Articular chondrocyte of knee joint (primary cell): Measurements from ENCODE around the gene C7orf33. TPM values are rescaled to one million over a fixed set of nuclear protein-coding genes. Genes with fewer than 3 reads are reported as not detected.

Experiments
- total RNA-seq: library from RNA; depleted of rRNA; stranded (reverse); fragments of >200 nt; gene quantifications from 2 replicates; pipeline ENCODE4 v1.2.3, GENCODE V29; 2012

C7orf33 gene, protein sequence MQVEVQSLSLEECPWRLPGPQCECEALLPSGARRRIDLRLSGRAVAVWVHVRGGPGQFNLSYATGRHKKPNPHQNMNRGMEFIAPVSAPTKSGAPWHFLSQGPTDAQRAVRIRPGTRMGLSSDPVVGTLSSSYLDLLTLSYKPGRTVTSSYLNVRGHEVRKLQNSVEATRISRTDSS
- not detected in 2 replicates for total RNA-seq

DNA sequence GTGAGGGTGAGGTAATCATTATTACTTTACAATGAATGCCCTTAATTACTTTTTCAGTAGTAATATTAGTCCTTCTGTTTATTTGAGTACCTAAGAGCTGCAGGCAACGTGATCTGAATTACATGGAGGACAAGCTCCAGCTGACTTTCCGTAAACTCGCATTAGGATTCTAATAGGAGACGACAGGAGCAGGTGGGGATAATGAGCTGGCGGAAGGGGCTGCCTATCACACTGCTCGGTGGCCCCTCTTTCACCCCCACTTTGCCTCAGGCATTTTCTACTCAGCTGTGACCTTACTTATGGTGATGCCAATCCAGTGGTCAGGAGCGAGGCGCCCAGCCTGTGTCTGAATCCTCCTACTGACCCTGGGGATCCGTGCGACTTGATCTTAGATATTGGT is at the start of gene C7orf33:
C7orf33 (plus strand) TSS at position 296 of the 400 bp plus-strand sequence. CDS start 160 bp downstream, outside the sequence.

Other genes starting within 250 kb of the C7orf33 start
- 58.1 and 65.6 TPM in 2 replicates for gene CUL1, start 108.1 kb downstream of the C7orf33 start, total RNA-seq